Measurements from ENCODE around the gene ARVCF.

Gene ARVCF

GRCh38 chr22:20016734-20017621, at the start of gene ARVCF (continued):
- TF ChIP-seq ZFP37 (tag by site-specific recombination; IDR thresholded peaks at IDR 0.05) (no peak), ZNF610 (tag by site-specific recombination; IDR thresholded peaks at IDR 0.05; ENCODE audit: borderline replicate concordance) (no peak), ZNF140 (tag by site-specific recombination; IDR thresholded peaks at IDR 0.05) (no peak), OVOL3 (tag by site-specific recombination; IDR thresholded peaks at IDR 0.05) (no peak), ZNF600 (tag by site-specific recombination; IDR thresholded peaks at IDR 0.05) (peak; percentile 77), ZNF157 (tag by site-specific recombination; IDR thresholded peaks at IDR 0.05) (no peak), PRDM1 (tag by site-specific recombination; IDR thresholded peaks at IDR 0.05) (no peak), GLIS1 (tag by site-specific recombination; IDR thresholded peaks at IDR 0.05) (peak; percentile 50; the same call in 1 of the 2 replicates), GLIS2 (tag by site-specific recombination; IDR thresholded peaks at IDR 0.05) (peak; percentile 59), SP3 (tag by site-specific recombination; IDR thresholded peaks at IDR 0.05) (peak; percentile 56), SP7 (tag by site-specific recombination; IDR thresholded peaks at IDR 0.05) (peak; percentile 25; the same call in 1 of the 2 replicates), ZNF513 (tag by site-specific recombination; IDR thresholded peaks at IDR 0.05) (no peak), ZNF701 (tag by site-specific recombination; IDR thresholded peaks at IDR 0.05) (no peak), ZNF776 (tag by site-specific recombination; IDR thresholded peaks at IDR 0.05; ENCODE audit: borderline replicate concordance) (no peak), SCRT2 (tag by site-specific recombination; IDR thresholded peaks at IDR 0.05) (no peak), ZNF391 (tag by site-specific recombination; IDR thresholded peaks at IDR 0.05; ENCODE audit: borderline replicate concordance, low read depth) (0 out of 2 replicates have a peak, but pooled peaks have one; percentile 30), ZEB2 (tag by site-specific recombination; IDR thresholded peaks at IDR 0.05) (peak; percentile 86), ELK4 (IDR thresholded peaks at IDR 0.05; ENCODE audit: borderline replicate concordance, low read depth, low read length) (no peak)
- TF ChIP-seq, protein P1, sequence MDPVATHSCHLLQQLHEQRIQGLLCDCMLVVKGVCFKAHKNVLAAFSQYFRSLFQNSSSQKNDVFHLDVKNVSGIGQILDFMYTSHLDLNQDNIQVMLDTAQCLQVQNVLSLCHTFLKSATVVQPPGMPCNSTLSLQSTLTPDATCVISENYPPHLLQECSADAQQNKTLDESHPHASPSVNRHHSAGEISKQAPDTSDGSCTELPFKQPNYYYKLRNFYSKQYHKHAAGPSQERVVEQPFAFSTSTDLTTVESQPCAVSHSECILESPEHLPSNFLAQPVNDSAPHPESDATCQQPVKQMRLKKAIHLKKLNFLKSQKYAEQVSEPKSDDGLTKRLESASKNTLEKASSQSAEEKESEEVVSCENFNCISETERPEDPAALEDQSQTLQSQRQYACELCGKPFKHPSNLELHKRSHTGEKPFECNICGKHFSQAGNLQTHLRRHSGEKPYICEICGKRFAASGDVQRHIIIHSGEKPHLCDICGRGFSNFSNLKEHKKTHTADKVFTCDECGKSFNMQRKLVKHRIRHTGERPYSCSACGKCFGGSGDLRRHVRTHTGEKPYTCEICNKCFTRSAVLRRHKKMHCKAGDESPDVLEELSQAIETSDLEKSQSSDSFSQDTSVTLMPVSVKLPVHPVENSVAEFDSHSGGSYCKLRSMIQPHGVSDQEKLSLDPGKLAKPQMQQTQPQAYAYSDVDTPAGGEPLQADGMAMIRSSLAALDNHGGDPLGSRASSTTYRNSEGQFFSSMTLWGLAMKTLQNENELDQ (tag by site-specific recombination; IDR thresholded peaks at IDR 0.05; ENCODE audit: low read depth): no peak
- TF ChIP-seq, protein P2, sequence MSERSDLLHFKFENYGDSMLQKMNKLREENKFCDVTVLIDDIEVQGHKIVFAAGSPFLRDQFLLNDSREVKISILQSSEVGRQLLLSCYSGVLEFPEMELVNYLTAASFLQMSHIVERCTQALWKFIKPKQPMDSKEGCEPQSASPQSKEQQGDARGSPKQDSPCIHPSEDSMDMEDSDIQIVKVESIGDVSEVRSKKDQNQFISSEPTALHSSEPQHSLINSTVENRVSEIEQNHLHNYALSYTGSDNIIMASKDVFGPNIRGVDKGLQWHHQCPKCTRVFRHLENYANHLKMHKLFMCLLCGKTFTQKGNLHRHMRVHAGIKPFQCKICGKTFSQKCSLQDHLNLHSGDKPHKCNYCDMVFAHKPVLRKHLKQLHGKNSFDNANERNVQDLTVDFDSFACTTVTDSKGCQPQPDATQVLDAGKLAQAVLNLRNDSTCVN (tag by site-specific recombination; optimal IDR thresholded peaks at IDR 0.05): peak; percentile 90
- TF ChIP-seq, protein P3, sequence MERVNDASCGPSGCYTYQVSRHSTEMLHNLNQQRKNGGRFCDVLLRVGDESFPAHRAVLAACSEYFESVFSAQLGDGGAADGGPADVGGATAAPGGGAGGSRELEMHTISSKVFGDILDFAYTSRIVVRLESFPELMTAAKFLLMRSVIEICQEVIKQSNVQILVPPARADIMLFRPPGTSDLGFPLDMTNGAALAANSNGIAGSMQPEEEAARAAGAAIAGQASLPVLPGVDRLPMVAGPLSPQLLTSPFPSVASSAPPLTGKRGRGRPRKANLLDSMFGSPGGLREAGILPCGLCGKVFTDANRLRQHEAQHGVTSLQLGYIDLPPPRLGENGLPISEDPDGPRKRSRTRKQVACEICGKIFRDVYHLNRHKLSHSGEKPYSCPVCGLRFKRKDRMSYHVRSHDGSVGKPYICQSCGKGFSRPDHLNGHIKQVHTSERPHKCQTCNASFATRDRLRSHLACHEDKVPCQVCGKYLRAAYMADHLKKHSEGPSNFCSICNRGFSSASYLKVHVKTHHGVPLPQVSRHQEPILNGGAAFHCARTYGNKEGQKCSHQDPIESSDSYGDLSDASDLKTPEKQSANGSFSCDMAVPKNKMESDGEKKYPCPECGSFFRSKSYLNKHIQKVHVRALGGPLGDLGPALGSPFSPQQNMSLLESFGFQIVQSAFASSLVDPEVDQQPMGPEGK (tag by site-specific recombination; IDR thresholded peaks at IDR 0.05): peak; percentile 92
